CD4-positive, alpha-beta T cell treated with Interleukin-21 for 1 hour (primary cell): Measurements from ENCODE around the gene OPN1MW.
"Not testable (repeated sequence)": the region's sequence is repeated elsewhere in the genome, so short reads cannot be mapped to it uniquely, and the experiment has no call there.

ENCODE experiments used
- DNase-seq: peaks from one replicate; pipeline ENCODE4 v3.0.0-alpha.2; 2020

The OPN1MW gene

GRCh38 chrX:154182296-154182695, at the start of gene OPN1MW:
TSS of gene OPN1MW (plus strand) at chrX:154182596. CDS start at chrX:154182678, 82 bp downstream.
- DNase-seq = not testable (repeated sequence)

- peak; percentile 59 for DNase-seq
Measured at GRCh38 chrX:154135458-154136229, 46.8 kb upstream of the OPN1MW start.

GRCh38 chrX:154136627-154137161, 45.7 kb upstream of the OPN1MW start:
- peak; percentile 72 for DNase-seq

- no peak for DNase-seq
Measured at GRCh38 chrX:154138857-154139256, 43.5 kb upstream of the OPN1MW start.

GRCh38 chrX:154140206-154140605, 42.2 kb upstream of the OPN1MW start:
- no peak for DNase-seq

- DNase-seq = no peak
Measured at GRCh38 chrX:154140742-154141141, 41.7 kb upstream of the OPN1MW start.

DNA sequence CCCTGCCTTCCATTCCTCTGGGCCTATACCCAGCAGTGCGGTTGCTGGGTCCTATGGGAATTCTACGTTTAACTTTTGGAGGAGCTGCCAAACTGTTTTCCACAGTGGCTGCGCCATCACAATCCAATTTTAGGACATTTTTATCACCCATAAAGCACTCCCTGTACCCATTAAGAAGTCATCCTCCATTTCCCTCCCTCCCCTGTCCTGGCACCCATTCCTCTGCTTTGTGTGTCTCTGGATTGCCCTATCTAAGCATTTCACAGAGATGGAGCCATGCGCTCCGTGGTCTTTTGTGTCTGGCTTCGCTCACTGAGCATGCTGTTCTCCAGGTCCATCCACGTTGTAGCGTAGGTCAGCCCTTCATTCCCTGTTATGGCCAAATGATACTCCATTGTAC, 40.0 kb upstream of the OPN1MW start:
- no peak for DNase-seq

GRCh38 chrX:154142950-154143745, 39.2 kb upstream of the OPN1MW start:
- DNase-seq = no peak

DNA sequence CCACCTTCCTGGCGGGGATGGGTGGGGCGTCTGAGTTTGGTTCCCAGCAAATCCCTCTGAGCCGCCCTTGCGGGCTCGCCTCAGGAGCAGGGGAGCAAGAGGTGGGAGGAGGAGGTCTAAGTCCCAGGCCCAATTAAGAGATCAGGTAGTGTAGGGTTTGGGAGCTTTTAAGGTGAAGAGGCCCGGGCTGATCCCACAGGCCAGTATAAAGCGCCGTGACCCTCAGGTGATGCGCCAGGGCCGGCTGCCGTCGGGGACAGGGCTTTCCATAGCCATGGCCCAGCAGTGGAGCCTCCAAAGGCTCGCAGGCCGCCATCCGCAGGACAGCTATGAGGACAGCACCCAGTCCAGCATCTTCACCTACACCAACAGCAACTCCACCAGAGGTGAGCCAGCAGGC, 38.4 kb upstream of the OPN1MW start, which contains the start of gene OPN1LW:
Gene OPN1LW, plus strand, starts transcription at position 234 of the 400 bp plus-strand sequence. Its CDS starts 41 bp downstream, at position 275.
- not testable (repeated sequence) for DNase-seq

GRCh38 chrX:154151030-154151429, 31.4 kb upstream of the OPN1MW start:
- not testable (repeated sequence) for DNase-seq

DNA sequence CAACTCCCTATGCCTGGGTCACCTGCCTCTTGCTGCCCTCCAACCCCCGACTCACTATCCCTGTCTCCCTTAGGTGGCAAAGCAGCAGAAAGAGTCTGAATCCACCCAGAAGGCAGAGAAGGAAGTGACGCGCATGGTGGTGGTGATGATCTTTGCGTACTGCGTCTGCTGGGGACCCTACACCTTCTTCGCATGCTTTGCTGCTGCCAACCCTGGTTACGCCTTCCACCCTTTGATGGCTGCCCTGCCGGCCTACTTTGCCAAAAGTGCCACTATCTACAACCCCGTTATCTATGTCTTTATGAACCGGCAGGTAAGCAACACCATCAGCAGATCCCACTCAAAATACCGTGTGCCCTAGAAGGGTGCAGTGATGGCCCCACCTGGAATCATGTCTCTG, 26.2 kb upstream of the OPN1MW start:
- not testable (repeated sequence) for DNase-seq

GRCh38 chrX:154157207-154157606, 25.2 kb upstream of the OPN1MW start:
- not testable (repeated sequence) for DNase-seq

- not testable (repeated sequence) for DNase-seq
Measured at GRCh38 chrX:154159345-154159744, 23.1 kb upstream of the OPN1MW start.

DNA sequence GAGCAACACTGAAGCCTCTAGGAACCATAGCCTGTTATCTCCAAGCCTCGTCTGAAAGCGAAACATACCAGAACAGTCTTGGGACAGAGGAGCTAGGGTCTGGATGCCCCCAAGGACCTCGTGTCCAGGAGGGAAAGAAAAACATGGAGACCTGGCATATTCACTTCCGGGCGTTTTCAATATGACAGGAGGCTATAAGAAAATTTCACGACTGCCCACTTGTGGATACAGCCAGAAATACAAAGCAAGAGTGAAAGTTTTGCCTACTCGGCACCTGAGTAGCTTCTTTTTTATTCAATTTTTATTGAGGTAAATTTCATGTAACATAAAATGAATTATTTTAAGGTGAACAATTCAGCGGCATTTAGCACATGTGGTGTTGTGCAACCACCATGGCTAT, 17.5 kb upstream of the OPN1MW start:
- not testable (repeated sequence) for DNase-seq

DNA sequence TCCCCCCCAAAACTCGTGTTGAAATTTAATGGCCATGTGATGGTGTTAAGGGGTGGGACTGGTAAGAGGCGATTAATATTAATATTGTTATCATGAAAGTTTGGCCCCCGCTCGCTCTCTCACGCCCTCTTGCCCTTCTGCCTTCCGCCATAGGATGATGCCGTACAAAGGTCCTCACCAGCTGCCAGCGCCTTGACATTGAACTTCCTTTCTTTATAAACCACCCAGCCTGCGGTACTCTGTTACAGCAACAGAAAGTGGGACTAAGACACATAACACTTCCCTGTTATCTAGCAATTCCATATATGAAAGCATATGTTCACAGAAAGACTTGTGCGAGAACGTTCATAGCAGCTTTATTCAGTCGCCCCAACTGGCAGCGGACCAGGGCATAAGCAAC, 14.0 kb upstream of the OPN1MW start:
- not testable (repeated sequence) for DNase-seq

DNA sequence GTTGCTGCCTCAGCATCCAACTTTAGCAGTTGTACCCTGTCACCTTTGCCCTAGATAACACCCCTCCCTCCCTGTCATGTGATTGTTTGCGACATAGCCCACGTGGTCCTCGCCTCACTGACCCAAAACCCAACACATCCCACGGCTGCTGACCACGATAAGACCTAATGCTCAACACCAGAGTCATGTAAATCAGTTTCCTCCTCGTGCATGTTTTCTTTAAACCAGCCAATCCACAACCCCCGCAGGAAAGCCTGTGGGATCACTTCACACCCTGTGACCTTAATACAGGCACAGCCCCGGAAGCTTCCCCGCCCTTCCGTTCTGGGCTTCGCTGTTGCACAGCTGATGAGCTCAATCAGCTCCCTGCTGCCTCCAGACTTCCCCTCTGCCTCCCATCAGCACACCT, 9.9 kb upstream of the OPN1MW start:
- not testable (repeated sequence) for DNase-seq

DNA sequence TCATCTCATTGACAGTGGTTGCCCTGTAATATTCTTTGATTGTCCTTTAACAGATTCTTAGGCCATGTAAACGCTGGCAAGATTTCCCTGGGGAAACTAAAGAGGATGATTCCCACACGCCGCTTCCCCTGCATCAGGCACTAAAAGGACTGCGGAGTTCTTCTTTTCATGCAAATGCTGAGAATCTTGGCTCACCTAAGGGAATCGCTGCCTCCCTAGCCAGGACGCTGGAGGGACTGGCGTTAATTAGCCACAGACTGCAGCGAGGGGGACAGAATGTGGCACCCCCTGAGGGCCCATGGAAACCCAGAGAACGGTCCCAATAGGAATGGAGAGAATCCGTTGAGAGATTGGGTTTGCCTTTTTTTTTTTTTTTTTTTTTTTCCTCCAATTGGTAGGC, 8.0 kb upstream of the OPN1MW start:
- not testable (repeated sequence) for DNase-seq

DNA sequence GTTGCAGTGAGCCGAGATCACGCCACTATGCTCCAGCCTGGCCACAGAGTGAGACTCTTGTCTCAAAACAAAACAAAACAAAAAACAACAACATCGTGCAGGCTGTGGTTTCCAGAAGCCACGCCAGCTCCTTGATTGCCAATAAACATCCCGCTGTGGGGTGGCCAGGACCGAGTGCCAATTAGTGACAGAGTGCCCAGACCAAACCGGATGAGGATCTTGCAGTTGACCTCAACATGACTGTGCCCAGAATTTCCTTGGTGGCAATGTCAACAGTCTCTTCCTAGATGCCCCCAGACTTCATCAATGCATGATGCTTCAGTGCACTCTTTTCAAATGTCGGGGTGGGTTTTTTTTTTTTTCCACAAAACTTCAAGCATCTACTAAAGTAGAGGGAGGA, 1.4 kb downstream of the OPN1MW start:
- not testable (repeated sequence) for DNase-seq

DNA sequence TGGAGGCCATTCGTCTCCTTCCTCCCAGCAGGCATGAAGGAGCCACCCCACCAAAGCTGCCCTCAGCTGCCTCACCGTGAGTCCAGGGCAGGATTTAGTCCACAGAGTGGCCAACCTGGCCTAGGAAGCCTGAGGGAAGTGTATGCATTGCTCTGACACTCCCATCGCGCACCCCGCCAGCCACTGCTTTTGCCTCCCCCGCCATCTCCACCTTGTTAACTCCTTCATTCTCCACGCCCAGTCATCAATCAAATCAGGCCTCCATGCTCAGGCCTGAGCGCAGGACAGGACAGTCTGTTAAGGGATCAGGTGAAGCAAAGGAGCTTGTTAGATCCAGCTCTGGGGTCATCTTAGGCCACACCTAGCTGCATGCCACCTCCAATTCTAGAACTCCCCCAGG, 10.4 kb downstream of the OPN1MW start:
- DNase-seq = not testable (repeated sequence)

DNA sequence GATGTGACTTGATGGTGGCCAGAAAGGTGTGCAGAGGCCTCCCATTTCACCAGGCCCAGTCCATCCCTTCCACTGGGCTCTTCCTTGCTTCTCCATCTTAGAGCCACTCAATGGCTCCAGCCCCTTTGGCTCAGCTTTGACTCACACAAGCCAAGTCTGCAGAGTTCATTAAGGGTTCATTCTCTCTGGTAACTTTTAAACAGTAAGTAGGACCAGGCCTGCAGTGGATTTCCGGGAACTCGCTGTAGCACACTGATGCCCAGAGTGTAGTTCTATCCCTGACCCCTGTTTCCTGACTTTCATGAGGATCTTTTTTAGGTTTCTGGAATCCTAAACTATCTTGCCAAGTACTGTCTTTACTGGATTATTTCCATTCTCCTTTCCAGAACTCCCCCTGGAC, 11.9 kb downstream of the OPN1MW start:
- DNase-seq = not testable (repeated sequence)

GRCh38 chrX:154196466-154196865, 14.1 kb downstream of the OPN1MW start:
- DNase-seq = not testable (repeated sequence)

DNA sequence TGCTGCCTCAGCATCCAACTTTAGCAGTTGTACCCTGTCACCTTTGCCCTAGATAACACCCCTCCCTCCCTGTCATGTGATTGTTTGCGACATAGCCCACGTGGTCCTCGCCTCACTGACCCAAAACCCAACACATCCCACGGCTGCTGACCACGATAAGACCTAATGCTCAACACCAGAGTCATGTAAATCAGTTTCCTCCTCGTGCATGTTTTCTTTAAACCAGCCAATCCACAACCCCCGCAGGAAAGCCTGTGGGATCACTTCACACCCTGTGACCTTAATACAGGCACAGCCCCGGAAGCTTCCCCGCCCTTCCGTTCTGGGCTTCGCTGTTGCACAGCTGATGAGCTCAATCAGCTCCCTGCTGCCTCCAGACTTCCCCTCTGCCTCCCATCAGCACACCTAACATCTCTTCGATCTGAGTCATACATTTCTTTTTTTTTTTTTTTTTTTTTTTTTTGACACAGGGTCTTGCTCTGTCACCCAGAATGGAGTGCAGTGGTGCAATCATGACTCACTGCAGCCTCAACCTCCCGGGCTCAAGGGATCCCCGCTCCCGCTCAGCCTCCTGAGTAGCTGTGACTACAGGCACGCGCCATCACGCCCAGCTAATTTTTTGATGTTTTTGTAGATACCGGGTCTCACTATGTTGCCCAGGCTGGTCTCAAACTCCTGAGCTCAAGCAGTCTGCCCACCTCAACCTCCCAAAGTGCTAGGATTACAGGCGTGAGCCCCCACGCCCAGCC, 27.4 kb downstream of the OPN1MW start:
- not testable (repeated sequence) for DNase-seq

- not testable (repeated sequence) for DNase-seq
Measured at GRCh38 chrX:154211057-154211456, 28.7 kb downstream of the OPN1MW start.
